ENCODE measurements around the gene SEC23B. TPM values are rescaled to one million over a fixed set of nuclear protein-coding genes. Genes with fewer than 3 reads are reported as not detected.
A peak's percentile ranks its signal among the peaks of the same experiment; 100 is the strongest.

The SEC23B gene
- total and polyA plus RNA-seq, 2 of the 13 experiments (the other 11 are each of a cell fraction or from before 2014, with no cell fraction given): 114 to 120 TPM

DNA sequence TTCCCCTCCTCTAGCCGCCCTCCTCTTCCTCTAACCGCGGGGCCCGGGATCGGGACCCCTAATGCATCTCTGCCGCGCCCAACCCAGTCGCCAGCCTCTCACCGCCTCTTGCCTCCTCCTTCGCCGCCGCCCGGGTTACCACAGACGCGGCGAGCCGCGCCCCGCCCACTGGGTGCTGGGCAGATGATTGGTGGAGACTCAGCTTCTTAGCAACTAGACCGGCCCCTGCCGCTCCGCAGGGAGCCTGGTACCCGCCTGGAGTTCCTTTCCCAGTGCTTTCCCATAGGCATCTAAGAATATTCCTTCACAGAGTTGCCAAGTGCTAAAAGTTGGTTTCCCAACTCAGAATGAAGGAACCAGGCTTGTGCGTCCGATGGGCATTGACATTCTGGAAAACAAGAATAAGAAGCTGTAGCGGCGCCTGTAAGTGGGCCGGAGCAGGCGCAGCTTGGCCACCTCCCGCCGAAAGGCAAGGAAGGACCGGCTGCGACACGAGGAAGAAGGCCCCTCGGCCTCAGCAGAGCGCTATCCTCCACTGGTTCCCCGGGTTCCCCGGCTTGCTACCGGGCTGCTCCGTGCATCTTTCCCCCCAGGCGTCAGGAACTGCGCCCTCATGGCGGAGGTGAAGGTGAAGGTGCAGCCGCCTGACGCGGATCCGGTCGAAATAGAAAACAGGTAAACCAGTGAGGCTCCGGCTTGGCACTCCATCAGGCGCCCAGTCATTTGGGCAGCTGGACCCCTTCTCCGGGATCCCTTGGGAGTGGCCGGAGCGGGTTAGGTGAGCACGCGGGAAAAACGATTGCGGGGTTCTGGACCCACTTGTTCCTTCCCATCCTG lies 40.6 kb upstream of the SEC23B start, which contains the start of the genes DZANK1 and POLR3F (continued):
- TF ChIP-seq E2F1 (CRISPR knock-in tag; IDR thresholded peaks at IDR 0.05) (peak; percentile 79), NAIF1 (CRISPR knock-in tag; IDR thresholded peaks at IDR 0.05; ENCODE audit: borderline replicate concordance) (no peak), FIP1L1 (IDR thresholded peaks at IDR 0.05; ENCODE audit: borderline replicate concordance, insufficient read depth, low read depth, low read length) (peak; percentile 89; the same call in 1 of the 2 replicates), ZNF567 (CRISPR knock-in tag; IDR thresholded peaks at IDR 0.05; ENCODE audit: borderline replicate concordance) (peak; percentile 77; the same call in 1 of the 2 replicates), ZNF615 (CRISPR knock-in tag; IDR thresholded peaks at IDR 0.05; ENCODE audit: borderline replicate concordance) (no peak), NPAS2 (CRISPR knock-in tag; IDR thresholded peaks at IDR 0.05; ENCODE audit: borderline replicate concordance) (no peak), HOXA9 (CRISPR knock-in tag; IDR thresholded peaks at IDR 0.05; ENCODE audit: borderline replicate concordance) (no peak), ZNF75D (CRISPR knock-in tag; IDR thresholded peaks at IDR 0.05; ENCODE audit: borderline replicate concordance) (no peak), ZBTB43 (CRISPR knock-in tag; conservative IDR thresholded peaks at IDR 0.05) (0 out of 2 replicates have a peak, but pooled peaks have one; percentile 18), ATF4 (CRISPR knock-in tag; IDR thresholded peaks at IDR 0.05) (peak in 1 of 2 experiments; percentile 22; a peak in 1 of 4 replicates), RBM22 (optimal IDR thresholded peaks at IDR 0.05; ENCODE audit: low read length) (peak; percentile 11)
- TF ChIP-seq, protein P1, sequence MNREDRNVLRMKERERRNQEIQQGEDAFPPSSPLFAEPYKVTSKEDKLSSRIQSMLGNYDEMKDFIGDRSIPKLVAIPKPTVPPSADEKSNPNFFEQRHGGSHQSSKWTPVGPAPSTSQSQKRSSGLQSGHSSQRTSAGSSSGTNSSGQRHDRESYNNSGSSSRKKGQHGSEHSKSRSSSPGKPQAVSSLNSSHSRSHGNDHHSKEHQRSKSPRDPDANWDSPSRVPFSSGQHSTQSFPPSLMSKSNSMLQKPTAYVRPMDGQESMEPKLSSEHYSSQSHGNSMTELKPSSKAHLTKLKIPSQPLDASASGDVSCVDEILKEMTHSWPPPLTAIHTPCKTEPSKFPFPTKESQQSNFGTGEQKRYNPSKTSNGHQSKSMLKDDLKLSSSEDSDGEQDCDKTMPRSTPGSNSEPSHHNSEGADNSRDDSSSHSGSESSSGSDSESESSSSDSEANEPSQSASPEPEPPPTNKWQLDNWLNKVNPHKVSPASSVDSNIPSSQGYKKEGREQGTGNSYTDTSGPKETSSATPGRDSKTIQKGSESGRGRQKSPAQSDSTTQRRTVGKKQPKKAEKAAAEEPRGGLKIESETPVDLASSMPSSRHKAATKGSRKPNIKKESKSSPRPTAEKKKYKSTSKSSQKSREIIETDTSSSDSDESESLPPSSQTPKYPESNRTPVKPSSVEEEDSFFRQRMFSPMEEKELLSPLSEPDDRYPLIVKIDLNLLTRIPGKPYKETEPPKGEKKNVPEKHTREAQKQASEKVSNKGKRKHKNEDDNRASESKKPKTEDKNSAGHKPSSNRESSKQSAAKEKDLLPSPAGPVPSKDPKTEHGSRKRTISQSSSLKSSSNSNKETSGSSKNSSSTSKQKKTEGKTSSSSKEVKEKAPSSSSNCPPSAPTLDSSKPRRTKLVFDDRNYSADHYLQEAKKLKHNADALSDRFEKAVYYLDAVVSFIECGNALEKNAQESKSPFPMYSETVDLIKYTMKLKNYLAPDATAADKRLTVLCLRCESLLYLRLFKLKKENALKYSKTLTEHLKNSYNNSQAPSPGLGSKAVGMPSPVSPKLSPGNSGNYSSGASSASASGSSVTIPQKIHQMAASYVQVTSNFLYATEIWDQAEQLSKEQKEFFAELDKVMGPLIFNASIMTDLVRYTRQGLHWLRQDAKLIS (CRISPR knock-in tag; IDR thresholded peaks at IDR 0.05): no peak
- TF ChIP-seq, protein P2, sequence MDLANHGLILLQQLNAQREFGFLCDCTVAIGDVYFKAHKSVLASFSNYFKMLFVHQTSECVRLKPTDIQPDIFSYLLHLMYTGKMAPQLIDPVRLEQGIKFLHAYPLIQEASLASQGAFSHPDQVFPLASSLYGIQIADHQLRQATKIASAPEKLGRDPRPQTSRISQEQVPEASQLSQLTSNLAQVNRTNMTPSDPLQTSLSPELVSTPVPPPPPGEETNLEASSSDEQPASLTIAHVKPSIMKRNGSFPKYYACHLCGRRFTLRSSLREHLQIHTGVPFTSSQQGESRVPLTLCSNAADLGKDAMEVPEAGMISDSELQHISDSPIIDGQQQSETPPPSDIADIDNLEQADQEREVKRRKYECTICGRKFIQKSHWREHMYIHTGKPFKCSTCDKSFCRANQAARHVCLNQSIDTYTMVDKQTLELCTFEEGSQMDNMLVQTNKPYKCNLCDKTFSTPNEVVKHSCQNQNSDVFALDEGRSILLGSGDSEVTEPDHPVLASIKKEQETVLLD (CRISPR knock-in tag; IDR thresholded peaks at IDR 0.05; ENCODE audit: low read depth): no peak
- TF ChIP-seq, protein P3, sequence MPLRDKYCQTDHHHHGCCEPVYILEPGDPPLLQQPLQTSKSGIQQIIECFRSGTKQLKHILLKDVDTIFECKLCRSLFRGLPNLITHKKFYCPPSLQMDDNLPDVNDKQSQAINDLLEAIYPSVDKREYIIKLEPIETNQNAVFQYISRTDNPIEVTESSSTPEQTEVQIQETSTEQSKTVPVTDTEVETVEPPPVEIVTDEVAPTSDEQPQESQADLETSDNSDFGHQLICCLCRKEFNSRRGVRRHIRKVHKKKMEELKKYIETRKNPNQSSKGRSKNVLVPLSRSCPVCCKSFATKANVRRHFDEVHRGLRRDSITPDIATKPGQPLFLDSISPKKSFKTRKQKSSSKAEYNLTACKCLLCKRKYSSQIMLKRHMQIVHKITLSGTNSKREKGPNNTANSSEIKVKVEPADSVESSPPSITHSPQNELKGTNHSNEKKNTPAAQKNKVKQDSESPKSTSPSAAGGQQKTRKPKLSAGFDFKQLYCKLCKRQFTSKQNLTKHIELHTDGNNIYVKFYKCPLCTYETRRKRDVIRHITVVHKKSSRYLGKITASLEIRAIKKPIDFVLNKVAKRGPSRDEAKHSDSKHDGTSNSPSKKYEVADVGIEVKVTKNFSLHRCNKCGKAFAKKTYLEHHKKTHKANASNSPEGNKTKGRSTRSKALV (CRISPR knock-in tag; IDR thresholded peaks at IDR 0.05): peak; percentile 92
